SK-N-SH (cell line): ENCODE measurements around the gene KIF1A. TPM values are rescaled to one million over a fixed set of nuclear protein-coding genes. Genes with fewer than 3 reads are reported as not detected.

Experiments
- CTCF ChIA-PET: fragments of 300-600, 350-600 bp; formaldehyde crosslinking; extraction: SDS; loops from one replicate; lab custom pipeline; 2021; lab: Yijun Ruan, JAX
- POLR2A ChIA-PET: fragments of 350-600 bp; sonication (Branson Sonifier 250); formaldehyde crosslinking; extraction: SDS; loops from one replicate; lab custom pipeline; 2020; ENCODE audit warnings: antibody characterized with exemption, inconsistent platforms; lab: Yijun Ruan, JAX
- DNase-seq: peaks from one replicate; pipeline ENCODE4 v3.0.0; 2012
- H2AFZ ChIP-seq: fragments of 200-600 bp; sonication (generic); 2 replicates; pipeline ENCODE4 v1.8.1; 2016; ENCODE audit warnings: antibody characterized with exemption, mild to moderate bottlenecking, low read depth
- H3F3A ChIP-seq: fragments of 200-600 bp; sonication (generic); replicated peaks from 2 replicates; pipeline ENCODE3; 2016; ENCODE audit warnings: antibody characterized with exemption, mild to moderate bottlenecking; ENCODE audit not compliant: insufficient read depth
- H3K27ac ChIP-seq, 2 experiments: fragments of 200-500 bp in 1 of 2; fragments of 200-600 bp in 1 of 2; sonication (Bioruptor generic) in 1 of 2; sonication (generic), shearing (Covaris generic) in 1 of 2; 2 replicates each; pipeline versions ENCODE4 v1.5.1 to v1.6.1; 2014 to 2016; ENCODE audit warnings: low read depth in 2 of 2, inconsistent platforms in 1 of 2, low read length in 1 of 2, mild to moderate bottlenecking in 1 of 2, mixed read lengths in 1 of 2
- H3K27me3 ChIP-seq: fragments of 200-600 bp; sonication (generic), shearing (Covaris generic); 2 replicates; pipeline ENCODE4 v1.6.1; 2016; ENCODE audit warnings: mixed run types; ENCODE audit not compliant: insufficient read depth
- H3K36me3 ChIP-seq, 2 experiments: fragments of 200-500 bp in 1 of 2; fragments of 200-600 bp in 1 of 2; sonication (Bioruptor generic) in 1 of 2; sonication (generic) in 1 of 2; replicated peaks in 1 of 2; 2 replicates each; pipeline versions ENCODE3 to v1.5.1; 2014 to 2016; ENCODE audit warnings: low read length in 1 of 2, mild to moderate bottlenecking in 1 of 2; ENCODE audit not compliant: insufficient read depth in 2 of 2, control insufficient read depth in 1 of 2
- H3K4me1 ChIP-seq, 2 experiments: fragments of 200-500 bp in 1 of 2; fragments of 200-600 bp in 1 of 2; sonication (Bioruptor generic) in 1 of 2; sonication (generic), shearing (Covaris generic) in 1 of 2; 2 replicates each; pipeline versions ENCODE4 v1.5.1 to v1.6.1; 2014 to 2016; ENCODE audit warnings: low read depth in 1 of 2, low read length in 1 of 2, mixed run types in 1 of 2; ENCODE audit not compliant: insufficient read depth in 2 of 2, control insufficient read depth in 1 of 2
- H3K4me2 ChIP-seq: fragments of 200-600 bp; sonication (generic), shearing (Covaris generic); 2 replicates; pipeline ENCODE4 v1.6.1; 2017; ENCODE audit warnings: mixed run types
- H3K4me3 ChIP-seq, 2 experiments: fragments of 200-500 bp in 1 of 2; fragments of 200-600 bp in 1 of 2; sonication (Bioruptor generic) in 1 of 2; sonication (generic), shearing (Covaris generic) in 1 of 2; 2 replicates each; pipeline versions ENCODE4 v1.5.1 to v1.8.1; 2014 to 2016; ENCODE audit warnings: low read depth in 2 of 2, inconsistent platforms in 1 of 2, low read length in 1 of 2, mild to moderate bottlenecking in 1 of 2, mixed read lengths in 1 of 2, moderate library complexity in 1 of 2
- H3K79me2 ChIP-seq: fragments of 200-600 bp; sonication (generic); 2 replicates; pipeline ENCODE4 v1.8.1; 2017; ENCODE audit warnings: mild to moderate bottlenecking; ENCODE audit not compliant: insufficient read depth
- H3K9ac ChIP-seq: fragments of 200-600 bp; sonication (generic); 2 replicates; pipeline ENCODE4 v1.6.1; 2017; ENCODE audit warnings: mixed run types
- H3K9me2 ChIP-seq: fragments of 200-600 bp; sonication (generic); 2 replicates; pipeline ENCODE4 v1.6.1; 2017; ENCODE audit warnings: mixed run types
- H3K9me3 ChIP-seq: fragments of 200-600 bp; sonication (generic); 2 replicates; pipeline ENCODE4 v1.6.1; 2017; ENCODE audit warnings: mixed run types, mild to moderate bottlenecking, moderate library complexity
- H4K20me1 ChIP-seq: fragments of 200-600 bp; sonication (generic); 2 replicates; pipeline ENCODE4 v1.6.1; 2017; ENCODE audit warnings: mild to moderate bottlenecking, mixed run types; ENCODE audit not compliant: insufficient read depth
- CTCF ChIP-seq: fragments of 200-600 bp; sonication (generic); IDR thresholded peaks from 2 replicates; pipeline ENCODE4 v1.6.1; 2017; ENCODE audit warnings: antibody characterized with exemption, mild to moderate bottlenecking, moderate library complexity
- EP300 ChIP-seq, 2 experiments: IDR thresholded peaks; 2 replicates each; pipeline versions ENCODE4 v1.4.0 to v1.6.1; 2012; ENCODE audit warnings: borderline replicate concordance in 1 of 2, low read depth in 1 of 2, low read length in 1 of 2
- EZH2phosphoT487 ChIP-seq: fragments of 200-600 bp; sonication (generic); IDR thresholded peaks from 2 replicates; pipeline ENCODE4 v1.6.1; 2017; ENCODE audit warnings: low read depth, mixed run types, mild to moderate bottlenecking, antibody characterized with exemption, moderate library complexity, borderline replicate concordance
- FOSL2 ChIP-seq: IDR thresholded peaks from 2 replicates; pipeline ENCODE4 v1.4.0; 2012; ENCODE audit warnings: low read depth, mild to moderate bottlenecking, moderate library complexity, borderline replicate concordance
- GABPA ChIP-seq: IDR thresholded peaks from 2 replicates; pipeline ENCODE4 v1.4.0; 2012; ENCODE audit warnings: low read depth, mild to moderate bottlenecking
- GATA2 ChIP-seq: sonication (generic); formaldehyde crosslinking; IDR thresholded peaks from 2 replicates; pipeline ENCODE4 v1.5.0; 2020; ENCODE audit warnings: mild to moderate bottlenecking, missing genetic modification reagents
- JUND ChIP-seq: IDR thresholded peaks from 2 replicates; pipeline ENCODE4 v1.4.0; 2012
- MXI1 ChIP-seq: IDR thresholded peaks from 2 replicates; pipeline ENCODE4 v1.6.1; 2012; ENCODE audit warnings: mild to moderate bottlenecking, low read depth, low read length, improper control_type of control experiment
- NFIC ChIP-seq: IDR thresholded peaks from 2 replicates; pipeline ENCODE4 v1.4.0; 2012; ENCODE audit warnings: borderline replicate concordance
- RAD21 ChIP-seq: IDR thresholded peaks from 2 replicates; pipeline ENCODE4 v1.6.1; 2012; ENCODE audit warnings: mild to moderate bottlenecking, low read length
- RCOR1 ChIP-seq: fragments of 150-350 bp; IDR thresholded peaks from 2 replicates; pipeline ENCODE4 v1.6.1; 2017; ENCODE audit warnings: antibody characterized with exemption, low read length
- RXRA ChIP-seq: IDR thresholded peaks from 2 replicates; pipeline ENCODE4 v1.4.0; 2012; ENCODE audit warnings: low read depth, mild to moderate bottlenecking, borderline replicate concordance
- SIN3A ChIP-seq: IDR thresholded peaks from 2 replicates; pipeline ENCODE4 v1.6.1; 2012; ENCODE audit warnings: low read depth, mild to moderate bottlenecking, low read length, moderate library complexity, borderline replicate concordance
- SMC3 ChIP-seq: IDR thresholded peaks from 2 replicates; pipeline ENCODE4 v1.6.1; 2012; ENCODE audit warnings: low read depth, low read length, improper control_type of control experiment
- TAF1 ChIP-seq: IDR thresholded peaks from 2 replicates; pipeline ENCODE4 v1.6.1; 2012; ENCODE audit warnings: low read depth, mild to moderate bottlenecking, low read length, moderate library complexity, borderline replicate concordance
- TCF12 ChIP-seq: IDR thresholded peaks from 2 replicates; pipeline ENCODE4 v1.4.0; 2012
- TEAD4 ChIP-seq: IDR thresholded peaks from 2 replicates; pipeline ENCODE4 v1.4.0; 2012; ENCODE audit warnings: mild to moderate bottlenecking, borderline replicate concordance; ENCODE audit not compliant: insufficient read depth
- YY1 ChIP-seq: IDR thresholded peaks from 2 replicates; pipeline ENCODE4 v1.4.0; 2012; ENCODE audit warnings: low read depth, mild to moderate bottlenecking
- WGBS: methylation state at CpG from one replicate; pipeline ENCODE4 v1.1.6; 2017; ENCODE audit warnings: low lambda C conversion rate; 5-methylcytosine and 5-hydroxymethylcytosine counted together
- polyA plus RNA-seq, 3 experiments: library from polyadenylated mRNA; depleted of rRNA; stranded (reverse); fragments of >200 nt; gene quantifications; 2 replicates each; pipeline ENCODE4 v1.2.3, GENCODE V29; 2012
- TF ChIP-seq, protein P1 (sequence below): IDR thresholded peaks from 2 replicates; pipeline ENCODE4 v1.6.1; 2012; ENCODE audit warnings: mild to moderate bottlenecking, low read depth, low read length, moderate library complexity
- TF ChIP-seq, protein P2 (sequence below): IDR thresholded peaks from 2 replicates; pipeline ENCODE4 v1.4.0; 2012; ENCODE audit warnings: low read depth

The KIF1A gene
- polyA plus RNA-seq, 1 of the 3 experiments (the other 2 are of a cell fraction), result 0.21 TPM

GRCh38 chr2:240798327-240798905 lies 21.6 kb downstream of the KIF1A start:
- Histone ChIP-seq H3K4me1 (peaks cover 0 to 5% of the 10 kb centered on the region in 2 experiments; a peak in 1 of 4 replicates), H3K4me2 (no peak overlapping the region), H3K9ac (no peak overlapping the region), H4K20me1 (no peaks in the 10 kb centered on the region), H3K4me3 (no peak overlapping the region), H3F3A (no peaks in the 10 kb centered on the region), H3K36me3 (no peaks in the 10 kb centered on the region), H2AFZ (no peak overlapping the region), H3K27me3 (no peaks in the 10 kb centered on the region), H3K9me3 (no peaks in the 10 kb centered on the region)
- ChIA-PET CTCF (interaction anchor here (0.9 kb wide), 1 partner anchor 13 kb away, joined by 3 read pairs; no protein-coding TSS in a partner anchor), POLR2A (no interaction called here)
- 48% methylated on average over 11 of the region's 17 CpGs for WGBS
- no peak for DNase-seq
- no peak for TF ChIP-seq SIN3A
- no peak for TF ChIP-seq TEAD4
- TF ChIP-seq, protein P1, sequence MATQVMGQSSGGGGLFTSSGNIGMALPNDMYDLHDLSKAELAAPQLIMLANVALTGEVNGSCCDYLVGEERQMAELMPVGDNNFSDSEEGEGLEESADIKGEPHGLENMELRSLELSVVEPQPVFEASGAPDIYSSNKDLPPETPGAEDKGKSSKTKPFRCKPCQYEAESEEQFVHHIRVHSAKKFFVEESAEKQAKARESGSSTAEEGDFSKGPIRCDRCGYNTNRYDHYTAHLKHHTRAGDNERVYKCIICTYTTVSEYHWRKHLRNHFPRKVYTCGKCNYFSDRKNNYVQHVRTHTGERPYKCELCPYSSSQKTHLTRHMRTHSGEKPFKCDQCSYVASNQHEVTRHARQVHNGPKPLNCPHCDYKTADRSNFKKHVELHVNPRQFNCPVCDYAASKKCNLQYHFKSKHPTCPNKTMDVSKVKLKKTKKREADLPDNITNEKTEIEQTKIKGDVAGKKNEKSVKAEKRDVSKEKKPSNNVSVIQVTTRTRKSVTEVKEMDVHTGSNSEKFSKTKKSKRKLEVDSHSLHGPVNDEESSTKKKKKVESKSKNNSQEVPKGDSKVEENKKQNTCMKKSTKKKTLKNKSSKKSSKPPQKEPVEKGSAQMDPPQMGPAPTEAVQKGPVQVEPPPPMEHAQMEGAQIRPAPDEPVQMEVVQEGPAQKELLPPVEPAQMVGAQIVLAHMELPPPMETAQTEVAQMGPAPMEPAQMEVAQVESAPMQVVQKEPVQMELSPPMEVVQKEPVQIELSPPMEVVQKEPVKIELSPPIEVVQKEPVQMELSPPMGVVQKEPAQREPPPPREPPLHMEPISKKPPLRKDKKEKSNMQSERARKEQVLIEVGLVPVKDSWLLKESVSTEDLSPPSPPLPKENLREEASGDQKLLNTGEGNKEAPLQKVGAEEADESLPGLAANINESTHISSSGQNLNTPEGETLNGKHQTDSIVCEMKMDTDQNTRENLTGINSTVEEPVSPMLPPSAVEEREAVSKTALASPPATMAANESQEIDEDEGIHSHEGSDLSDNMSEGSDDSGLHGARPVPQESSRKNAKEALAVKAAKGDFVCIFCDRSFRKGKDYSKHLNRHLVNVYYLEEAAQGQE, result no peak
- no peak for TF ChIP-seq TCF12
- no peak for TF ChIP-seq GATA2
- no peak for TF ChIP-seq TAF1
- TF ChIP-seq GABPA, result no peak
- TF ChIP-seq YY1, result no peak
- TF ChIP-seq RCOR1, result no peak
- TF ChIP-seq FOSL2, result no peak
- TF ChIP-seq EZH2phosphoT487, result no peak
- TF ChIP-seq EP300 (IDR thresholded peaks at IDR 0.05; ENCODE audit: borderline replicate concordance in 1 of 2, low read depth in 1 of 2, low read length in 1 of 2), result no peak
- TF ChIP-seq NFIC, result no peak
- TF ChIP-seq JUND, result no peak
- TF ChIP-seq RAD21, result no peak
- TF ChIP-seq, protein P2, sequence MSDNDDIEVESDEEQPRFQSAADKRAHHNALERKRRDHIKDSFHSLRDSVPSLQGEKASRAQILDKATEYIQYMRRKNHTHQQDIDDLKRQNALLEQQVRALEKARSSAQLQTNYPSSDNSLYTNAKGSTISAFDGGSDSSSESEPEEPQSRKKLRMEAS, result no peak
- TF ChIP-seq MXI1, result no peak
- TF ChIP-seq RXRA, result no peak
- no peak for TF ChIP-seq SMC3
- no peak for TF ChIP-seq CTCF
- TF ChIP-seq, all 33 proteins: peak for 0
- Histone ChIP-seq H3K9me2 (no peaks in the 10 kb centered on the region), H3K27ac (no peak overlapping the region), H3K79me2 (no peaks in the 10 kb centered on the region)
